Measurements from ENCODE around the gene TPP1. TPM values are rescaled to one million over a fixed set of nuclear protein-coding genes. Genes with fewer than 3 reads are reported as not detected.

The TPP1 gene
- total RNA-seq, 1 donor from 2014 or later, result 32.2 TPM

- no peak for DNase-seq
- H3K9me3 Mint-ChIP-seq, result no peaks in the 10 kb centered on the region
- intact Hi-C loops (cut with micrococcal nuclease), result no loop called here
- peaks cover 8% of the 10 kb centered on the region for H3K4me1 Mint-ChIP-seq
- H3K27ac Mint-ChIP-seq, result no peak overlapping the region
- H3K36me3 Mint-ChIP-seq (ENCODE audit: low read depth), result peaks cover 4% of the 10 kb centered on the region
- H3K4me3 Mint-ChIP-seq, result no peak overlapping the region
- no peaks in the 10 kb centered on the region for H3K27me3 Mint-ChIP-seq
Observed at GRCh38 chr11:6570691-6571427, 48.4 kb downstream of the TPP1 start.

- DNase-seq, result peak; percentile 45
- H3K36me3 Mint-ChIP-seq (ENCODE audit: low read depth), result peaks cover 6% of the 10 kb centered on the region
- no peaks in the 10 kb centered on the region for H3K9me3 Mint-ChIP-seq
- H3K4me3 Mint-ChIP-seq, result no peak overlapping the region
- no peak overlapping the region for H3K27ac Mint-ChIP-seq
- H3K27me3 Mint-ChIP-seq, result no peaks in the 10 kb centered on the region
- peaks cover 8% of the 10 kb centered on the region for H3K4me1 Mint-ChIP-seq
- intact Hi-C loops (cut with micrococcal nuclease), result no loop called here
Observed at GRCh38 chr11:6569706-6570105, 49.5 kb downstream of the TPP1 start.

- H3K27me3 Mint-ChIP-seq, result no peaks in the 10 kb centered on the region
Observed at GRCh38 chr11:6568191-6568918, 50.9 kb downstream of the TPP1 start.

GRCh38 chr11:6567371-6567745, 51.9 kb downstream of the TPP1 start:
- peaks cover 8% of the 10 kb centered on the region for H3K4me1 Mint-ChIP-seq
- no peak overlapping the region for H3K27ac Mint-ChIP-seq
- H3K9me3 Mint-ChIP-seq, result no peaks in the 10 kb centered on the region
- H3K4me3 Mint-ChIP-seq, result no peak overlapping the region
- intact Hi-C loops (cut with micrococcal nuclease), result no loop called here
- H3K27me3 Mint-ChIP-seq, result no peaks in the 10 kb centered on the region
- DNase-seq, result no peak
- H3K36me3 Mint-ChIP-seq (ENCODE audit: low read depth), result peaks cover 12% of the 10 kb centered on the region

More at GRCh38 chr11:6568191-6568918, 50.9 kb downstream of the TPP1 start:
- no peak overlapping the region for H3K27ac Mint-ChIP-seq
- DNase-seq, result peak; percentile 52
- H3K4me1 Mint-ChIP-seq, result peaks cover 8% of the 10 kb centered on the region
- H3K36me3 Mint-ChIP-seq (ENCODE audit: low read depth), result peaks cover 10% of the 10 kb centered on the region
- intact Hi-C loops (cut with micrococcal nuclease), result no loop called here
- no peaks in the 10 kb centered on the region for H3K9me3 Mint-ChIP-seq
- no peak overlapping the region for H3K4me3 Mint-ChIP-seq

GRCh38 chr11:6566704-6567370, 52.4 kb downstream of the TPP1 start:
- DNase-seq, result peak; percentile 49
- intact Hi-C loops (cut with micrococcal nuclease), result no loop called here
- peaks cover 12% of the 10 kb centered on the region for H3K36me3 Mint-ChIP-seq (ENCODE audit: low read depth)
- no peaks in the 10 kb centered on the region for H3K27me3 Mint-ChIP-seq
- H3K4me3 Mint-ChIP-seq, result no peak overlapping the region
- H3K4me1 Mint-ChIP-seq, result peaks cover 8% of the 10 kb centered on the region
- no peaks in the 10 kb centered on the region for H3K9me3 Mint-ChIP-seq
- peak overlapping the region; percentile 3 for H3K27ac Mint-ChIP-seq

- no peak overlapping the region for H3K4me3 Mint-ChIP-seq
- peak; percentile 49 for DNase-seq
- intact Hi-C loops (cut with micrococcal nuclease), result no loop called here
- peaks cover 15% of the 10 kb centered on the region for H3K36me3 Mint-ChIP-seq (ENCODE audit: low read depth)
- H3K4me1 Mint-ChIP-seq, result peaks cover 8% of the 10 kb centered on the region
- H3K27me3 Mint-ChIP-seq, result no peaks in the 10 kb centered on the region
- H3K27ac Mint-ChIP-seq, result peak overlapping the region; percentile 3
- no peaks in the 10 kb centered on the region for H3K9me3 Mint-ChIP-seq
Observed at GRCh38 chr11:6565988-6566703, 53.1 kb downstream of the TPP1 start.

GRCh38 chr11:6565325-6565724, 53.9 kb downstream of the TPP1 start:
- H3K4me3 Mint-ChIP-seq, result no peak overlapping the region
- H3K36me3 Mint-ChIP-seq (ENCODE audit: low read depth), result peaks cover 15% of the 10 kb centered on the region
- no peak for DNase-seq
- H3K9me3 Mint-ChIP-seq, result no peaks in the 10 kb centered on the region
- intact Hi-C loops (cut with micrococcal nuclease), result no loop called here
- H3K27me3 Mint-ChIP-seq, result no peaks in the 10 kb centered on the region
- H3K27ac Mint-ChIP-seq, result peak overlapping the region; percentile 2
- H3K4me1 Mint-ChIP-seq, result peaks cover 8% of the 10 kb centered on the region

- no peaks in the 10 kb centered on the region for H3K9me3 Mint-ChIP-seq
- H3K4me3 Mint-ChIP-seq, result no peak overlapping the region
- H3K4me1 Mint-ChIP-seq, result peaks cover 2% of the 10 kb centered on the region
- intact Hi-C loops (cut with micrococcal nuclease), result no loop called here
- no peak for DNase-seq
- H3K36me3 Mint-ChIP-seq (ENCODE audit: low read depth), result peaks cover 13% of the 10 kb centered on the region
- no peak overlapping the region for H3K27ac Mint-ChIP-seq
- H3K27me3 Mint-ChIP-seq, result no peaks in the 10 kb centered on the region
Observed at GRCh38 chr11:6563667-6564066, 55.6 kb downstream of the TPP1 start.

- Mint-ChIP-seq H3K9me3 (no peaks in the 10 kb centered on the region), H3K36me3 (ENCODE audit: low read depth) (peaks cover 13% of the 10 kb centered on the region), H3K4me1 (no peaks in the 10 kb centered on the region), H3K4me3 (no peak overlapping the region), H3K27me3 (no peaks in the 10 kb centered on the region), H3K27ac (no peak overlapping the region)
- intact Hi-C loops (cut with micrococcal nuclease), result no loop called here
- DNase-seq, result peak; percentile 43
Observed at GRCh38 chr11:6563121-6563619, 56.1 kb downstream of the TPP1 start.

Other genes with a start within 250 kb of the TPP1 start
- gene SMPD1, start 228.9 kb downstream of the TPP1 start, total RNA-seq, result 9.4 and 10.0 TPM in 2 replicates
- gene APBB1, start 200.3 kb downstream of the TPP1 start, total RNA-seq, result 24.1 TPM in 2 replicates
- gene HPX, start 178.4 kb downstream of the TPP1 start, total RNA-seq, result not detected in 2 replicates
- gene TRIM3, start 145.5 kb downstream of the TPP1 start, total RNA-seq, result 3.4 and 4.1 TPM in 2 replicates
- gene ARFIP2, start 138.1 kb downstream of the TPP1 start, total RNA-seq, result 50.8 and 51.2 TPM in 2 replicates
- gene TIMM10B, start 137.9 kb downstream of the TPP1 start, total RNA-seq, result 41.3 and 47.4 TPM in 2 replicates
- gene DNHD1, start 122.1 kb downstream of the TPP1 start, total RNA-seq, result 21.5 and 22.8 TPM in 2 replicates
- 41.5 and 43.8 TPM in 2 replicates for gene RRP8, start 15.8 kb downstream of the TPP1 start, total RNA-seq
- gene ILK, start 15.6 kb downstream of the TPP1 start, total RNA-seq, result 89.6 and 92.4 TPM in 2 replicates
- 140 and 141 TPM in 2 replicates for gene TAF10, start 7.2 kb downstream of the TPP1 start, total RNA-seq
- gene DCHS1, start 36.4 kb upstream of the TPP1 start, total RNA-seq, result 0.35 and 0.36 TPM in 2 replicates
- gene MRPL17, start 63.9 kb upstream of the TPP1 start, total RNA-seq, result 135 and 146 TPM in 2 replicates
- 0.62 and 0.70 TPM in 2 replicates for gene OR2AG2, start 152.6 kb upstream of the TPP1 start, total RNA-seq
- gene OR2AG1, start 163.6 kb upstream of the TPP1 start, total RNA-seq, result not detected in 2 replicates
- 0.35 and 0.50 TPM in 2 replicates for gene OR6A2, start 180.3 kb upstream of the TPP1 start, total RNA-seq
- not detected in 2 replicates for gene OR10A5, start 226.3 kb upstream of the TPP1 start, total RNA-seq
- not detected in 2 replicates for gene OR10A2, start 243.6 kb upstream of the TPP1 start, total RNA-seq